Measurements from ENCODE around the gene SYNJ1. TPM values are rescaled to one million over a fixed set of nuclear protein-coding genes. Genes with fewer than 3 reads are reported as not detected.
"Not testable (repeated sequence)": the region's sequence is repeated elsewhere in the genome, so short reads cannot be mapped to it uniquely, and the experiment has no call there.

Gene SYNJ1, protein sequence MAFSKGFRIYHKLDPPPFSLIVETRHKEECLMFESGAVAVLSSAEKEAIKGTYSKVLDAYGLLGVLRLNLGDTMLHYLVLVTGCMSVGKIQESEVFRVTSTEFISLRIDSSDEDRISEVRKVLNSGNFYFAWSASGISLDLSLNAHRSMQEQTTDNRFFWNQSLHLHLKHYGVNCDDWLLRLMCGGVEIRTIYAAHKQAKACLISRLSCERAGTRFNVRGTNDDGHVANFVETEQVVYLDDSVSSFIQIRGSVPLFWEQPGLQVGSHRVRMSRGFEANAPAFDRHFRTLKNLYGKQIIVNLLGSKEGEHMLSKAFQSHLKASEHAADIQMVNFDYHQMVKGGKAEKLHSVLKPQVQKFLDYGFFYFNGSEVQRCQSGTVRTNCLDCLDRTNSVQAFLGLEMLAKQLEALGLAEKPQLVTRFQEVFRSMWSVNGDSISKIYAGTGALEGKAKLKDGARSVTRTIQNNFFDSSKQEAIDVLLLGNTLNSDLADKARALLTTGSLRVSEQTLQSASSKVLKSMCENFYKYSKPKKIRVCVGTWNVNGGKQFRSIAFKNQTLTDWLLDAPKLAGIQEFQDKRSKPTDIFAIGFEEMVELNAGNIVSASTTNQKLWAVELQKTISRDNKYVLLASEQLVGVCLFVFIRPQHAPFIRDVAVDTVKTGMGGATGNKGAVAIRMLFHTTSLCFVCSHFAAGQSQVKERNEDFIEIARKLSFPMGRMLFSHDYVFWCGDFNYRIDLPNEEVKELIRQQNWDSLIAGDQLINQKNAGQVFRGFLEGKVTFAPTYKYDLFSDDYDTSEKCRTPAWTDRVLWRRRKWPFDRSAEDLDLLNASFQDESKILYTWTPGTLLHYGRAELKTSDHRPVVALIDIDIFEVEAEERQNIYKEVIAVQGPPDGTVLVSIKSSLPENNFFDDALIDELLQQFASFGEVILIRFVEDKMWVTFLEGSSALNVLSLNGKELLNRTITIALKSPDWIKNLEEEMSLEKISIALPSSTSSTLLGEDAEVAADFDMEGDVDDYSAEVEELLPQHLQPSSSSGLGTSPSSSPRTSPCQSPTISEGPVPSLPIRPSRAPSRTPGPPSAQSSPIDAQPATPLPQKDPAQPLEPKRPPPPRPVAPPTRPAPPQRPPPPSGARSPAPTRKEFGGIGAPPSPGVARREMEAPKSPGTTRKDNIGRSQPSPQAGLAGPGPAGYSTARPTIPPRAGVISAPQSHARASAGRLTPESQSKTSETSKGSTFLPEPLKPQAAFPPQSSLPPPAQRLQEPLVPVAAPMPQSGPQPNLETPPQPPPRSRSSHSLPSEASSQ (N-terminal part only)
- 6.7 TPM for total RNA-seq

DNA sequence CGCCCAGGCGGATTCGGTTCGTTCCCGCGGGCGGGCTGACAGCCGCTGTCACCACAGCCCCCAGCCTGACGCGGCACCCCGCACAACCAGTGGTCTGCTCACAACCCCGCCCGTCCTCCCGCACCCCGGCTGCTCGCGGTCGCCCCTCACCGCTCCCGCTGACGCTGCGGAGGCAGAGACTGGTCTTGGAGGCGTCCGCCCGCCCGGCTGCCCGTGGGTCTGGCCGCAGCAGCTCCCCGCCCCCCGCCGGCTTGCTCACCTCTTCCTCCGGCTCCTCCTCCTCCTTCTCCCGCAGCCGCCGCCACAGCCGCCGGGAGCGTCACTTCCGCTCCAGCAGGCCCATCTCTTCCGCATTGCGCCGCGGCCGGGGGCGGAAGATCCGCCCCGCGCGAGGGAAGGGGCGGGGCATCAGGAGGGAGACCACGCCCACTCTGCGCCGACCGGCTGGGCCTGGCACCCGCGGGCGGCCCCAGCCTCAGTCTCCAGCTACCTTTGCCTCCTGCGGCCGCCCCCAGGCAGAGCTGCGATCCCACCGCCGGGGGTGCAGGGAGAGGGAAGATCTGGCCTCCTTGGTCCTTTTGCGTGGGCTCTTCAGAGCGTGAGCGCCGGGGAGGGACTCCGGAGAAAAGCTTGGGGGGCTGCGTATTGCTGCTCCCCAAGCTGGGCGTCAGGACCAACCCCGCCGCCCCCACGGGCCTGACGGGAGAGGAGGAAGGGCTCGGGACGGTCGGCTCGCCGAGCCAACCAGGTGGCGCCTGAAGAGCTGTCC, at the start of gene SYNJ1:
Gene SYNJ1 (minus strand): TSS at position 327 of the 769 bp plus-strand sequence. CDS start 1,118 bp downstream, outside the sequence.
- DNase-seq (ENCODE audit: low spot score) (peak; percentile 97), ATAC-seq (peak; percentile 96)

DNA sequence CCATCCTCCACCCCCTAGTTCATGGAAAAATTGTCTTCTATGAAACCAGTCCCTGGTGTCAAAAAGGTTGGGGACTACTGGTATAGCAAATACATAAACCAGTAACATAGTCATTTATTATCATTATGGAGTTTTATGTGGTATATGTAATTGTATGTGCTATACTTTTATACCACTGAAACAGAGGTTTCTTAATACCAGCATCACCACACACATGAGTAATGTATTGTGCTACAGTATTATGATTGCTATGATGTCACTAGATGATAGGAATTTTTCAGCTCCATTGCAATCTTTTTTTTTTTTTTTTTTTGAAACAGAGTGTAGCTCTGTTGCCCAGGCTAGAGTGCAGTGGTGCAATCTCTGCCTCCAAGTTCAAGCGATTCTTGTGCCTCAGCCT, 49.5 kb upstream of the SYNJ1 start:
- DNase-seq (ENCODE audit: low spot score): no peak
- no peak for ATAC-seq

DNA sequence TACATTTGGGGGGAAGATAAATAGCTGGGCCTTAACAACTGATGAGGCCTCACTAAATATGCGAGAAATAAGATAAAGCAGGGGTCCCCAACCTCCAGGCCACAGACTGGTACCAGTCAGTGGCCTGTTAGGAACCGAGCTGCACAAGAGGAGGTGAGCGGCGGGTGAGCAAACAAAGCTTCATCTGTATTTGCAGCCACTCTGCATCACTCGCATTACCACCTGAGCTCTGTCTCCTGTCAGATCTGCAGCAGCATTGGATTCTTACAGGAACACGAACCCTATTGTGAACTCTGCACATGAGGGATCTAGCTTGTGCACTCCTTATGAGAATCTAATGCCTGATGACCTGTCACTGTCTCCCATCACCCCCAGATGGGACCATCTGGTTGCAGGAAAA, 48.9 kb upstream of the SYNJ1 start:
- ATAC-seq (no peak), DNase-seq (ENCODE audit: low spot score) (no peak)

DNA sequence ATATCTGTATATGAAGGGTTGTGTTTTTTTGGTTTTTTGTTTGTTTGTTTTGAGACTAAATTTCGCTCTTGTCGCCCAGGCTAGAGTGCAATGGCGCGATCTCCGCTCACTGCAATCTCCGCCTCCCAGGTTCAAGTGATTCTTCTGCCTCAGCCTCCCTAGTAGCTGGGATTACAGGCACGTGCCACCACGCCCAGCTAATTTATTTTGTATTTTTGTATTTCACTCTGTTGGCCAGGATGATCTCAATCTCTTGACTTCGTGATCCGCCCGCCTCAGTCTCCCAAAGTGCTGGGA, 45.2 kb upstream of the SYNJ1 start:
- not testable (repeated sequence) for ATAC-seq; DNase-seq (ENCODE audit: low spot score)

DNA sequence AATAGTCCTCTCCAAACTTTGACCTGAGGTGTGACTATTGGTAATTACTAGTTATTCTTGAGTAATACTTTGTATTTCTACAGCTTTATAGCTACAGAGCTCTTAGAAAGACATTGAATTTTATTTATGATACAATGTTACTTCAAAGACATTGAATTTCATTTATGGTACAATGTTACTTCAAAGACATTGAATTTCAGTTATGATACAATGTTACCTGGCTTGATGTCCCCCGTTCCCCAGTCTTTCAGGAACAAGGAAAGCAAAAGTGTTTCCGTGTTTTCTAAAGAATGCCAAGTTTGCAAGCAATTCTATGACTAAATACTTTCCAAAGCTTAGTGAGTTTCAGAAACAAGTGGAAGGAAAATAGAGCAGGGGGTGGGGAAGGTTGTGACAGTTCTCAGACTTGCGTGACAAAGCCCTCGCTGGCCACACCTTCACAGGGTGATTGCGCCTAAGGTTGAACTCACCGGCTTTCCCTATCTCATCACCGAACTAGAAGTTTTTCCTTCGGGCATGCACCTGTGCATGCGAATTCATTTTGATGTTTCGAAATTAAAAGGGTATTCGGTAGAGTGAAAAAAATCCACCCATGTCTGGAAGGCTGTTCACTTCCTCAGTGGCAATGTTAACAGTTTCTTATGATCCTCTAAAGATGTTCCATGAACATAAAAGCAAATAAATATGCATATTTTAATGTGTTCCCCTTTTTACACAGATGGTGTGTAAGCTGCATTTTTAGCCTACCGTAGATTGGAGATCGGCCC, 44.7 kb upstream of the SYNJ1 start:
- DNase-seq (ENCODE audit: low spot score): peak; percentile 55
- ATAC-seq: peak; percentile 36

DNA sequence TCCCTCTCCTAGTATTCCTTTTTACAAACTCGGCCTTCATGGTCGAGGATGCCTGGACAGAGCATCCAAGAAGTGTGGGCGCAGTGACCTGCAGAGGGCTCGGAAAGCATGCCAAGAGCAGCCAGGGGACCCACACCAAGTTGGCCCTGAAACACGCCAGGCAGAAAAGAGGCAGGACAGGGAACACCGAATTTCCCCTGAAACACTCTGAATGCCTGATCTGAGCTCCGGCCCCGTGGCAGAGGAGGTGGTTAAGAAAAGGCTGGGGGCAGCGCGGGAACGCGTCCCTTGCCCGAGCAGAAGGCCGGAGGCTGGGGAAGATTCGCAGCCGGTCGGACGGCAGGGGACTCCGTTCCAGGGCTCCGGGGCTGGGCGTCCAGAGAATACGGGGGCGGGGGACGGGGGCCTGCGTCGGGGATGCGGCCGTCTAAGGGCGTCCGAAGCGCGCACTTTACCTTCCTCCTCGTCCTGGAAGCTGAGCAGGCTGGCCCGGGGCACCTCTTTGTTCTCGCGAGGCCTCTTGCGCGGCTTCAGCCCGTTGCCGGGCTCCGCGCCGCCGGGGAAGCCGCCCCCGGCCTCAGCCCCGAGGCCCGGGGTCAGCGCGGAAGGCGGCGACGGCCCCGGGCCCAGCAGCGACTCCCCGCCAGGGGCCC, 43.2 kb upstream of the SYNJ1 start:
- DNase-seq (ENCODE audit: low spot score) (peak; percentile 59), ATAC-seq (peak; percentile 65)

DNA sequence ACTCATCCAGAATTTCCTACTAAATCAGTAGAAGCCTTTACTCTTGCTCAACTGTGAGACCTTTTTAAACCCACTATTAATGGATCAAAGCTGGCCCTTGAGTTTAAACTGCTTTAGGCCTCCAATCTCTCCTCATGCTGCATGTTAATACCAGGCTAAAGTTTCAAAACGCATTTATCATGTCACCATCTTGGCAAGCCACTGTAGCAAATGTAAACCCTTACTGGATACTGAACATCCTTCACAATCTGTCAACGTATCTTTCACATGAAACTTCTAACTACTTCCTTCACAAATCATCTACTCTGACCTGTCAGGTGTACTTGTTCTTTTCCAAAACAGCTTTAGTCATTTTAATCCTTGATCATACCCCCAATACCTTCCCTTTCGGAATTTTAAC, 40.7 kb upstream of the SYNJ1 start:
- ATAC-seq: no peak
- no peak for DNase-seq (ENCODE audit: low spot score)

DNA sequence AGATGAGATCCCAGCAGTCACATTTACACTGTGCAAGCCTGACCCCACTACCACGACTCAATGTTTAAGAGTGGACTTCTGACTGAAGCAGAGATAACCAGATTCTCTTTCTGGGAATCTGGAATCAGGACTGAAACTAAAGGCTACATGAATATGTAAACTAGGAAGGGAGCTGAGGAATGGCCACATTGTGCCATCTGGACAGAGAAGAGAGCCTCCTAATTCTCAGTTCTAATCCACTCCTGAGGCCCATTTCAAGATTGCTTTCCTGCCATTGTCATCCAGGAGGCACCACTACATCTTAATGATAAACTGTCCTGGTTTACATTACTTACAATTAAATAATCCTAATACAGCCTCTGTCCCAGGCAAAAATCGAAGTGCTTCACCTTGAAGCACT, 37.2 kb upstream of the SYNJ1 start:
- ATAC-seq (no peak), DNase-seq (ENCODE audit: low spot score) (no peak)

DNA sequence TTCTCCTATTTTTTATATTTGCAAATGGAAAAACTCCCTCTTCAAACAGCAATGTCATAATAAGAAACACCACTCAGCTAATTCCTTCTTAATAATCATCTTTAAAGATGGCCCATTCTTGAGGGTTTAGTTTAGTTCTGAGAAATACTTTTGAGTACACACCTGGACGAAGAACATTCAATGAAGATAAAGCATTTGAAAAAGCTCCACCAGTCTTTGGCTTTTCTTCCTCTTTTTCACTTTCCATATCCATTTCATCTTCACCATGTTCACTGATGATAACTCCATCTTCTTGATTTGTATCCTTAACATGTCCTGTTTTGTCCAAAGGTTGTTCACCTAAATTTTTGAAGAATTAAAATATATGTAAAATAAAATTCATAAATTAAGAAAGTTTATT, 36.4 kb upstream of the SYNJ1 start:
- ATAC-seq (no peak), DNase-seq (ENCODE audit: low spot score) (no peak)

DNA sequence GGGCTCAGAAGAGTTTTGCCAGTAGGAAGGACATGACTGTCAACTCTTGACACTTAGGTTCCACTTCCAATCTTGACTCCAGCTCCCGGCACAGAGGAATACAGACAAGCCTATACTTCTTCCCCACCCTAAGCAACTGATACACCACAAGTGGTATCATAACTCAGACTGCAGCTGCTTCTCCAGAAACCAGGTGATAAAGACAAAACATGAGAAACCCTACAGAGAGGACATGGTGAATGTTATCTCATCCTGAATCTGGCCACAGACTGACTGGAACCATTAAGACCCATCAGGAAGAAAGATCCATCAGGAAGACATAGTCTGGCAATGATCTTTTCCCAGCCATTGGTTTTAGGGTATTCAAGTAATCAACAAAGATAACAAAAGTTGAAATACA, 30.0 kb upstream of the SYNJ1 start:
- no peak for DNase-seq (ENCODE audit: low spot score)
- ATAC-seq: no peak

DNA sequence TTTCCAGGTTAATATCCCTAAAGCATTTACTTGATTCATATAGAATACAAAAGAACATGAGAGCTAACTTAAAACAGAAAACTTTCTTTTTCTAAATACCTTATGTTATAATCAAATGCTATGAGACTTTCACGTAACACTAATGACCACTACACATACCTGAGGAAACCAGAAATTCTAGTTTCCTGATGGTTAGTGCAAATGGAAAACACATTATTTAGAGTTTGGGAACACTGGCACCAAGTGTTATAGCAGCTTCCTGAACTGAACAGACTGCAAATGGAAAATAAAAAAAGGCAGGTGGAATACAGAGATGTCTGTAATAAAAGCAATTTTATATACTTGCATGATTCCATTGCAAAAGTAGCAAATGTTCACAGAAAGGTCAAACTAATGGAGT, 28.3 kb upstream of the SYNJ1 start:
- DNase-seq (ENCODE audit: low spot score) (no peak), ATAC-seq (no peak)

DNA sequence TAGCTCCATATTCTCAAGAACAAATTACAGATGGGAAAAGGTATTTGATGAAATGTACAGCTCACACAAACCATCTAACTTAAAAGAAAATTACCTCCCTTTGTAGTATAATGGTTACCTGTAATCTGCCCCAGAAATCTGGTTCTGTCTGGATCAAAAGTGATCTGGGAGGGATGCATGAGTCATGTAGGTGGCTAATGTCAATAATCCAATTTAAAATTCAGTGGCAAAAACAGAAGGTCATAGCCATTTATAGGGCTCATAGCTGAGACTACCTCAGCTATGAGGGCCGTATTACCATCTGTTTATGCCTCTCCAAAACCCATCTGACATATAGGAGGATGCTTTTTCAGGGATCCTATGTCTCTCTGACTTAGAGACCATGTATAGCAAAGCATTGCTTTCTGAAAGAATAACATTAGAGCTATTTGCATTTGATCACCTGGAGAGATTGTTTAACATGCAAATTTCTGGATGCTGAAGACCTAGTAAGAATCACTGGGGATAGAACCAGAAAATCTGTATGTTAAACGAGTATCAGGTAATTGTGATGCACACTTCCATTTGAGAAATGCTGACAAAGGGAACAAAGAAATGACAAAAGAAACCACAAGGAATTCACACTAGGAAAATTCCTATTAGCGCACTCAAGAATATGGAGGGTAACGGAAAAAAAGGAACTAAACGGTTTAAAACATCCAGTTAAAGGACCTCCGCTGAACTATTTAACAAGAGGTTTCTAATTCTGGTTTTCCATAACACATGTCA, 26.2 kb upstream of the SYNJ1 start:
- ATAC-seq: no peak
- DNase-seq (ENCODE audit: low spot score): no peak

DNA sequence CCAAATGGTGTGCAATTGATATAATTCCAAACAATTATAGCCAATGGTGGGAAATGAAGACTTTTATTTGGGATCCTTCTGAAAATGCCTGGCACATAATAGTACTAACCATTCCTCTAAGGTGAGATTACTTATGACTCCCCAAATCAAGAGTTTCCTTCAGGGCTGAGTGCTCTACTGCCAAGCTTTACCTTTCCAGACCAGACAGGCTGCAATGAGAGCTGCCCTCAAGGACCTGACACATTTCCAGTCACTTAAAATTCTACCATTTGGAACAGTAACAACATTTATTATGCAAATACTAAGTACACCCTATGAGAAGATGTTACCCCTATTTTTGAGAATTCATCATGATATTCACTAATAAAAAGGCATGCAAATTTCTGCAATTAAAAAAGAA, 22.6 kb upstream of the SYNJ1 start:
- ATAC-seq (no peak), DNase-seq (ENCODE audit: low spot score) (no peak)

DNA sequence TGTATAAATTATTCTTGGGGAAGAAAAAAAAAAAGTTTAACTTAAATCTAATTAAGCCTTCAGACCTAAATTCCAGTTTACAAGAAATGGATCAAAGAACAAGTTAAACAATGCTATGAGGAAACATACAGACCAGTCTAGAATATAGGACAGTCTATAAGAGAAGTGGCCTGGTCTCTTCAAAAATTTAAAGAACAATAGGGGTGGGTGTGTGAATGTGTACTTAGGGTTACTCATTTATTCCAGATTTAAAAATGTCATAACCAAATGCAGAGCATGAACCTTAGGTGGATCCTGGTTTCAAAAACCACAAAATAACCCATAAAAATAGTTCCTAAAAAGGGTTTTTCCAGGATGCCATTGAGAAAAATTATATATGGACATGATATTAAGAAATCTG, 21.8 kb upstream of the SYNJ1 start:
- ATAC-seq: no peak
- DNase-seq (ENCODE audit: low spot score): no peak

DNA sequence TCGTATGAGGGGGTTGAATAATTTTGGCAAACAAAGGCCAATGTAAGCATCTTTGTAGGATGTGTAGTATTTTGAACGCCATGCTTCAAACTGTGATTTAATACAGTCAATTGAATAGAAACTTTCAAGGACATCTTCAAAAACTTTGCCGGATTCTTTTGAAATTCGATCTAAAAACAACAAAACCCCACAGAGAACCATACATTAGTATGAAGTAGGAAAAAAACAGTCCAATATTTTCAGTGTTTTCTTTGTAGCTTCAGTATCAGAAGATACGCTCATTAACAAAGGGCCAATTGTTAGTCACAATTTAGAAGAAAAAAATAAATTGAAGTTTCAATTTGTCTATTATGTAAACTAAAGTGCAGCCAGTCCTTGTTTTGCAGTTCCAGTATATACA, 20.7 kb upstream of the SYNJ1 start:
- ATAC-seq: no peak
- DNase-seq (ENCODE audit: low spot score): no peak

DNA sequence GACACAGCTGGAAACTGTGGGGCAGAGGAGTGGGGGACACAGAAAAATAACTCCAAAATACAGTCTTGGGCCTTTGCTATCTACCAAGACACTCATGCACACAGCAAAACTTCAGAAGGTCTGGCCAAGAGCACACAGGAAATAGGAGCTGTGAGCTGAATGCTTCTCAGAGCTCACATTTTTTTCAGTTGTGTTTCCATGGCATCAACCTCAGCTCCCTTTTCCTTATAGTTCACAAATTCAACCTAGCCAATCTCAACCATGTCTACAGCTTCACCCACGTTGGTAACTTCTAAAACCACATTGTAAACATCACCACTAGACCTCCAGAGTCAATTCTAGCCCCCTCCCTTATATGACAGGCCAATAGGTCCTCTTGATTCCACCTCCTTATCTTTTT, 19.6 kb upstream of the SYNJ1 start:
- ATAC-seq (no peak), DNase-seq (ENCODE audit: low spot score) (no peak)

DNA sequence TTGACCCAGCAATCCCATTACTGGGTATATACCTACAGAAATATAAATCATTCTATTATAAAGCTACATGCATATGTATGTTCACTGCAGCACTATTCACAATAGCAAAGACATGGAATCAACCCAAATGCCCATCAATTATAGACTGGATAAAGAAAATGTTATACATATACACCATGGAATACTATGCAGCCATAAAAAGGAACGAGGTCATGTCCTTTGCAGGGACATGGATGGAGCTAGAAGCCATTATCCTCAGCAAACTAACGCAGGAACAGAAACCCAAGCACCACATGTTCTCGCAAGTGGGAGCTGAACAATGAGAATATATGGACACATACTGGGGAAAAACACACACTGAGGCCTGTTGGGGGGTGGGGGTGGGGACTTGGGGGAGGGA, 18.9 kb upstream of the SYNJ1 start:
- ATAC-seq: not testable (repeated sequence)

DNA sequence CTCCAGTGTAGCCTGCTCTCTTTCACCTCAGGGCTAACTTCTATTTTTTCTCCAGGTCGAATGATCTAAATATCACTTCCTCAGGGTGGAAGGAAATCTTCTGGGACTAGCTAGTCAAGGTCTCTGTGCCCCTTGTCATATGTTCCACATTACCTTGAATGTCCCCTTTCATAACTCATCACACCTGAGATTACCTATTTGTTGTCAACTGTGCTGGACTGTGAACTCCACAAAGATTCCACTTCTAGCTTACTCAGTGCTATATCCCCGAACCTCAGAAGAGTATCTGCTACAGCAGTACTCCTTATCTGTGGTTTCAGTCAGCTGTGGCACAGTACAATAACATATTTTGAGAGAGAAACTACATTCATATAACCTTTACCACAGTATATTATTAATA, 14.6 kb upstream of the SYNJ1 start:
- no peak for ATAC-seq
- no peak for DNase-seq (ENCODE audit: low spot score)

More for the DNA sequence above, 18.9 kb upstream of the SYNJ1 start:
- DNase-seq (ENCODE audit: low spot score): not testable (repeated sequence)

DNA sequence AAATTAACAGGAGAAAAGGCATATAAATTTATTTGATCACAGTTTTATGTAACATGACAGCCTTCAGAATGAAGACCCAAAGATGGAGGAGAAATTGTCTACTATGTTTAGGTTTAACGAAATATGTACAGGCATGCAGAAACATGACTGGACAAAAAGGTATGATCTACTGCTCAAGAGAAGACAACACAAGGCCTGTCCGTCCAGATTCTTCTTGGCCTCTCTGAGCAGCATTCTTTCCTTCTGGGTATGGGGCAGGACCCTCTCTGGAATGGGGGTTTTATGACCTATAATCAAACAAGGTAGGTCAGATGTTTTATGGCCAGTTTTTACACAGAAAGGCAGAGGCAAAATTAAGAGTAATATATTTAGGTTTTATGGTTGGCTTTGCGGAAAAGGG, 13.5 kb upstream of the SYNJ1 start:
- ATAC-seq: no peak

More for the DNA sequence above, 13.5 kb upstream of the SYNJ1 start:
- DNase-seq (ENCODE audit: low spot score): no peak
